ENCODE data around the gene TBXAS1. TPM values are rescaled to one million over a fixed set of nuclear protein-coding genes. Genes with fewer than 3 reads are reported as not detected.

TBXAS1 gene
- total RNA-seq, 1 donor from 2014 or later = not detected

DNA sequence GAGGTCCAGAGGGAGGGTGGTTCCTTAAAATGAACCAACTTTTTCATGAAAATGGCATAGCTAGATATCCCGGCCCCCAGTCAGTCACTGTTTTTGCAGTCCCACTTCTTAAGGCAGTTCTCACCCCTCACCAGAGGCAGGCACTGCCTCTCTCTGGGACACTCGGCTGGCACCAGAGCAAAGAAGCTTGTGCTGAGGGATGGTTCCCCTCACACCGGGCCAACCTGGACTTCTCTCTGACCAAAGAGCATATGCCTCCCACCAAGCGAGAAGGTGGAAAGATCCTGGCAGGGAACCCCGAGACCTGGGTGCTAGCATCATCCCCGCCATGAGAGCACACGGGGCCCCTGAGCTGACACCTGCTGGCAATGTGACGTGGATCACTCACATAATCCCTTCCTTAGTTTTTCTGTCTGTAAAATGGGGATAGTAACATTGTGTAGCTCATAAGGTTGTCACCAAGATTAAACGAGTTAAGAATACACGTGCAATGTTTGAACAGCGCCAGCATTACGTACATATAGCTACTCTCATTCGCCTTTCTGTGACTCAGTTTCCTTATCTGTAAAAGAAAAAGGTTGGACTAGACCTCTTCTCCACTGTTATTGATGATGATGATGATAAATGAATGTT lies 145.2 kb downstream of the TBXAS1 start:
- TF ChIP-seq, protein P1, sequence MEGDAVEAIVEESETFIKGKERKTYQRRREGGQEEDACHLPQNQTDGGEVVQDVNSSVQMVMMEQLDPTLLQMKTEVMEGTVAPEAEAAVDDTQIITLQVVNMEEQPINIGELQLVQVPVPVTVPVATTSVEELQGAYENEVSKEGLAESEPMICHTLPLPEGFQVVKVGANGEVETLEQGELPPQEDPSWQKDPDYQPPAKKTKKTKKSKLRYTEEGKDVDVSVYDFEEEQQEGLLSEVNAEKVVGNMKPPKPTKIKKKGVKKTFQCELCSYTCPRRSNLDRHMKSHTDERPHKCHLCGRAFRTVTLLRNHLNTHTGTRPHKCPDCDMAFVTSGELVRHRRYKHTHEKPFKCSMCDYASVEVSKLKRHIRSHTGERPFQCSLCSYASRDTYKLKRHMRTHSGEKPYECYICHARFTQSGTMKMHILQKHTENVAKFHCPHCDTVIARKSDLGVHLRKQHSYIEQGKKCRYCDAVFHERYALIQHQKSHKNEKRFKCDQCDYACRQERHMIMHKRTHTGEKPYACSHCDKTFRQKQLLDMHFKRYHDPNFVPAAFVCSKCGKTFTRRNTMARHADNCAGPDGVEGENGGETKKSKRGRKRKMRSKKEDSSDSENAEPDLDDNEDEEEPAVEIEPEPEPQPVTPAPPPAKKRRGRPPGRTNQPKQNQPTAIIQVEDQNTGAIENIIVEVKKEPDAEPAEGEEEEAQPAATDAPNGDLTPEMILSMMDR (IDR thresholded peaks at IDR 0.05; ENCODE audit: partially characterized antibody, unreplicated experiment) = no peak
- Mint-ChIP-seq H3K9me3 (ENCODE audit: unreplicated experiment) (peaks cover 4% of the 10 kb centered on the region), H3K27me3 (ENCODE audit: unreplicated experiment) (peaks cover 1% of the 10 kb centered on the region), H3K4me3 (ENCODE audit: unreplicated experiment) (no peak overlapping the region), H3K27ac (ENCODE audit: unreplicated experiment) (no peak overlapping the region), H3K4me1 (ENCODE audit: low read depth, unreplicated experiment) (peaks cover 5% of the 10 kb centered on the region), H3K36me3 (ENCODE audit: unreplicated experiment) (no peaks in the 10 kb centered on the region)
- DNase-seq = no peak

DNA sequence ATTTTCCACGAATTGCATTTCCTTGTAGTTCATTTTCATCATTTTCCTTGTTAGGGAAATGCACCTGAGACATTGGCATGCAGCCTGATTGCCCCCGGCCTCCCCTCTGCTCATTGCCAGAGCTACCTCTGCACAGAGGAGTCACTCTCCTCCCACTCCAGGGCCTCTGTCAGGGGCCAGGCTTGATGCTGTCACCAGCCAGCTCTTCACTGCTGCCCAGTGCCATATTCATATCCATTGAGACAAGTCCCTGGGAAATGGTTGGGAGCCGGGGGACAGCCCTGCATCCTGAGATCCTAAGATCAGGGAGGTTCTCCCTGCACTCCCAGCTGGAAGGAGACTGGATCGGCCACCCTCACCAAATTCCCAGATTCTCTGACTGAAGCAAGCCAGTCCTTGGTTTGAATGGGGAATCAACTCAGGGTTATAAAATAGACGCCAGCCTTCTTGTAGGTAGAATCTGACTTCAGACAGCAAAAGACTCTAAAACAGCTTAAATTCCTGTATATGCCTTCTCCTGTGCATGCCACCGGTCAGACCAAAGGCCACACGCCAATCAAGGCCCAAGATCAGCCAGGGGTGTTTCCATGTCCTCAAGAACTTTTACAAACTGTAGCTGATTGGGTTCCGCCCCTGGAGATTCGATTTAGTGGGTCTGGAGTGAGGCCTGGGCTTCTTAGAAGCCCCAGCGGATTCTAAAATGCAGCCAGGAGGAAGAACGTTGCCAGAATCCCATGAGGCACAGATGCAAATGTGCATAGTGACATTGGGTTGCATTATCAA lies 147.2 kb downstream of the TBXAS1 start:
- H3K4me1 Mint-ChIP-seq (ENCODE audit: low read depth, unreplicated experiment) = peaks cover 5% of the 10 kb centered on the region
- peaks cover 4% of the 10 kb centered on the region for H3K9me3 Mint-ChIP-seq (ENCODE audit: unreplicated experiment)
- TF ChIP-seq, protein P1 (IDR thresholded peaks at IDR 0.05; ENCODE audit: partially characterized antibody, unreplicated experiment) = no peak
- no peak overlapping the region for H3K27ac Mint-ChIP-seq (ENCODE audit: unreplicated experiment)
- no peaks in the 10 kb centered on the region for H3K36me3 Mint-ChIP-seq (ENCODE audit: unreplicated experiment)
- no peak for DNase-seq
- no peak overlapping the region for H3K4me3 Mint-ChIP-seq (ENCODE audit: unreplicated experiment)
- peaks cover 1% of the 10 kb centered on the region for H3K27me3 Mint-ChIP-seq (ENCODE audit: unreplicated experiment)

DNA sequence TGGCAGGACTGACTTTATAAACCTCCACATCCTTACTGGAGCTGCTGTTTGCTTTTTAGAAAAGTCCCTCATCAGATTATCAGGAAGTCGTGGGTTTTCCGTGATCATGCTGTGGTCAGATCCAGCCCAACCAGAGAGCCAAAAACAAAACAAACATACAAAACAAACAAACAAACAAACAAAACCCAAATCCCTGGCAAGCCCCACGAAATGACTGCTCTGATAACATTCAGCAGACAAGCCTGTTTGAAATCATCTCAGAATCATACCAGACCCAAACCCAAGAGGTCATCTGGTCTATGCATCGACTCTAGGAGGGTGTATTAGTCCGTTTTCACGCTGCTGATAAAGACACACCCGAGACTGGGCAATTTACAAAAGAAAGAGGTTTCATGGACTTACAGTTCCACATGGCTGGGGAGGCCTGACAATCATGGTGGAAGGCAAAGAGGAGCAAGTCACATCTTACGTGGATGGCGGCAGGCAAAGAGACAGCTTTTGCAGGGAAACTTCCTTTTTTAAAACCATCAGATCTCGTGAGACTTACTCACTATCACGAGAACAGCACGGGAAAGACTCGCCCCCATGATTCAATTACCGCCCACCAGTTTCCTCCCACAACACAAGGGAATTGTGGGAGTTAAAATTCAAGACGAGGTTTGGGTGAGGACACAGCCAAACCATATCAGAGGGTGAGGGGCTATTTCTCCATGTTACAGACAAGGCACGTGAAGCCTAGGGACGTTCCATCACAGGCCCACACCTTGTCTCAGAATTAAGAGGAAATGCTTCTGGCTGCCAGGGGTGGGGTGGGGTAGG lies 148.0 kb downstream of the TBXAS1 start:
- Mint-ChIP-seq H3K27ac (ENCODE audit: unreplicated experiment) (no peak overlapping the region), H3K9me3 (ENCODE audit: unreplicated experiment) (peaks cover 4% of the 10 kb centered on the region), H3K4me1 (ENCODE audit: low read depth, unreplicated experiment) (peaks cover 5% of the 10 kb centered on the region), H3K27me3 (ENCODE audit: unreplicated experiment) (peaks cover 1% of the 10 kb centered on the region), H3K4me3 (ENCODE audit: unreplicated experiment) (no peak overlapping the region), H3K36me3 (ENCODE audit: unreplicated experiment) (no peaks in the 10 kb centered on the region)
- no peak for DNase-seq
- TF ChIP-seq, protein P1 (IDR thresholded peaks at IDR 0.05; ENCODE audit: partially characterized antibody, unreplicated experiment) = no peak

DNA sequence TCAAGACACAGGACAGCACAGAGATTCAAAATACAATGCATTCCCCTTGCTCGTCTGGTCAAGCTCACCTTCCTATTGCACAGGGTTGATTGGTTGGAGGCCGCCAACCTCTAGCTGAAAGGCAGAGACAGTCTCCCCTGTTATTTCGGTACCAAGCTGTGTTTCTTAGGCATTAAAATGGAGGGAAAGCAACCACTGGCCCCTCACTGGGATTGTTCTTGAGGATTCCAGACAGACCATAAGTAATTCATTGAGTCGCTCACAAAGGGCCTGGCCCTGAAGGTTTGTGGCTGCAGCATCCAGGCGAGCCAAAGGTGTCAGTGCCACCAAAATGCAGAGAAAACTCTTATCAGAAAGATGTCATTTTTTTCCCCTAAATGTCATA lies 152.4 kb downstream of the TBXAS1 start:
- H3K36me3 Mint-ChIP-seq (ENCODE audit: unreplicated experiment) = no peaks in the 10 kb centered on the region
- H3K4me3 Mint-ChIP-seq (ENCODE audit: unreplicated experiment) = no peak overlapping the region
- H3K27me3 Mint-ChIP-seq (ENCODE audit: unreplicated experiment) = no peaks in the 10 kb centered on the region
- DNase-seq = no peak
- peaks cover 2% of the 10 kb centered on the region for H3K9me3 Mint-ChIP-seq (ENCODE audit: unreplicated experiment)
- no peaks in the 10 kb centered on the region for H3K4me1 Mint-ChIP-seq (ENCODE audit: low read depth, unreplicated experiment)
- H3K27ac Mint-ChIP-seq (ENCODE audit: unreplicated experiment) = no peak overlapping the region
- TF ChIP-seq, protein P1 (IDR thresholded peaks at IDR 0.05; ENCODE audit: partially characterized antibody, unreplicated experiment) = no peak

All from glutamatergic neuron (in vitro differentiated cells).